OCI-LY1 (cell line): ENCODE measurements around the gene SMARCAL1.

ENCODE experiments used
- CTCF ChIP-seq: fragments of 200-600 bp; sonication (generic), shearing (Covaris generic); IDR thresholded peaks from 2 replicates; pipeline ENCODE4 v1.5.1; 2017; ENCODE audit warnings: mild to moderate bottlenecking, antibody characterized with exemption, low read length, moderate library complexity, mixed read lengths
- EZH2 ChIP-seq: fragments of 200-600 bp; sonication (generic), shearing (Covaris generic); IDR thresholded peaks from 2 replicates; pipeline ENCODE4 v1.8.0; 2017; ENCODE audit warnings: borderline replicate concordance, mixed run types, mild to moderate bottlenecking, antibody characterized with exemption, low read length, moderate library complexity, mixed read lengths

GRCh38 chr2:216392945-216393840, 19.1 kb upstream of the SMARCAL1 start:
- TF ChIP-seq CTCF (no peak), EZH2 (no peak)
